DND-41 (cell line): ENCODE results near the gene LEMD2.
"Not testable (repeated sequence)": the region's sequence is repeated elsewhere in the genome, so short reads cannot be mapped to it uniquely, and the experiment has no call there.

Experiments used
- CTCF ChIP-seq: IDR thresholded peaks from 2 replicates; pipeline ENCODE4 v1.5.1; 2012; ENCODE audit warnings: borderline replicate concordance, low read length, moderate library complexity, mild to moderate bottlenecking; ENCODE audit not compliant: poor library complexity, severe bottlenecking; ENCODE audit errors: extremely low read depth
- EZH2 ChIP-seq: IDR thresholded peaks from 3 replicates; pipeline ENCODE4 v1.6.1; 2012; ENCODE audit warnings: borderline replicate concordance, low read depth, mild to moderate bottlenecking, moderate library complexity, low read length, inconsistent platforms; ENCODE audit not compliant: severe bottlenecking

DNA sequence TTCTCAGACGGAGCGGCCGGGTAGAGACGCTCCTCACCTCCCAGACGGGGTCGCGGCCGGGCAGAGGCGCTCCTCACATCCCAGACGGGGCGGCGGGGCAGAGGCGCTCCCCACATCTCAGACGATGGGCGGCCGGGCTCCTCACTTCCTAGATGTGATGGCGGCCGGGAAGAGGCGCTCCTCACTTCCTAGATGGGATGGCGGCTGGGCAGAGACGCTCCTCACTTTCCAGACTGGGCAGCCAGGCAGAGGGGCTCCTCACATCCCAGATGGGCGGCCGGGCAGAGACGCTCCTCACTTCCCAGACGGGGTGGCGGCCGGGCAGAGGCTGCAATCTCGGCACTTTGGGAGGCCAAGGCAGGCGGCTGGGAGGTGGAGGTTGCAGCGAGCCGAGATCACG is 43.9 kb upstream of the LEMD2 start:
- not testable (repeated sequence) for TF ChIP-seq EZH2, CTCF
